K562 (cell line): Measurements from ENCODE around the gene SLC20A1. TPM values are rescaled to one million over a fixed set of nuclear protein-coding genes. Genes with fewer than 3 reads are reported as not detected.

Experiments
- CBX1 ChIP-seq: sonication (generic); IDR thresholded peaks from 2 replicates; pipeline ENCODE4 v1.6.1; 2016; ENCODE audit warnings: antibody characterized with exemption, low read depth, mild to moderate bottlenecking
- CTCFL ChIP-seq: IDR thresholded peaks from 2 replicates; pipeline ENCODE4 v1.6.1; 2011; ENCODE audit warnings: borderline replicate concordance, low read depth, mild to moderate bottlenecking, moderate library complexity, low read length; ENCODE audit not compliant: insufficient read depth, poor library complexity, severe bottlenecking
- DACH1 ChIP-seq: fragments of 450-650 bp; IDR thresholded peaks from 2 replicates; pipeline ENCODE4 v1.6.1; 2018; ENCODE audit not compliant: partially characterized antibody
- E2F5 ChIP-seq: sonication (generic); formaldehyde crosslinking; IDR thresholded peaks from 2 replicates; pipeline ENCODE4 v1.8.0; 2022; ENCODE audit warnings: mild to moderate bottlenecking, missing genetic modification reagents
- ESRRA ChIP-seq: fragments of 450-650 bp; IDR thresholded peaks from 2 replicates; pipeline ENCODE4 v1.6.1; 2014; ENCODE audit warnings: low read depth, mild to moderate bottlenecking, moderate library complexity, borderline replicate concordance
- EZH2 ChIP-seq: IDR thresholded peaks from 2 replicates; pipeline ENCODE4 v1.6.1; 2012; ENCODE audit warnings: low read depth, mild to moderate bottlenecking, inconsistent platforms, low read length, borderline replicate concordance
- HMBOX1 ChIP-seq: sonication (generic); IDR thresholded peaks from 2 replicates; pipeline ENCODE4 v1.6.1; 2016
- HNRNPK ChIP-seq: fragments of 200-400 bp; formaldehyde crosslinking; IDR thresholded peaks from one replicate; pipeline ENCODE4 v1.6.1; 2018; ENCODE audit warnings: mild to moderate bottlenecking, low read depth, low read length; ENCODE audit not compliant: poor library complexity, severe bottlenecking
- MLX ChIP-seq, 2 experiments: fragments of 450-650 bp in 1 of 2; sonication (generic) in 1 of 2; formaldehyde crosslinking; conservative IDR thresholded peaks; 2 replicates each; pipeline versions ENCODE4 v1.4.0 to v1.8.1; 2020 to 2022; ENCODE audit warnings: mild to moderate bottlenecking in 1 of 2, missing genetic modification reagents in 1 of 2
- MXD1 ChIP-seq: fragments of 250-450 bp; sonication (Bioruptor Pico); IDR thresholded peaks from 2 replicates; pipeline ENCODE4 v1.8.0; 2021; ENCODE audit warnings: borderline replicate concordance, mild to moderate bottlenecking, moderate library complexity; ENCODE audit not compliant: poor library complexity, severe bottlenecking
- POLR2H ChIP-seq: IDR thresholded peaks from 2 replicates; pipeline ENCODE4 v1.6.1; 2016; ENCODE audit warnings: missing genetic modification characterization, low read depth, mild to moderate bottlenecking, control low read depth, missing compliant biosample characterization, moderate library complexity
- RNF2 ChIP-seq: sonication (generic); IDR thresholded peaks from 2 replicates; pipeline ENCODE4 v1.6.1; 2016
- TCF7 ChIP-seq: sonication (generic); IDR thresholded peaks from 2 replicates; pipeline ENCODE4 v1.6.1; 2016; ENCODE audit warnings: antibody characterized with exemption, borderline replicate concordance
- YY1 ChIP-seq, 3 experiments: IDR thresholded peaks; 2 replicates each; pipeline ENCODE4 v1.6.1; 2011; ENCODE audit warnings: low read length in 2 of 3, mild to moderate bottlenecking in 2 of 3, moderate library complexity in 2 of 3, borderline replicate concordance in 1 of 3, control low read depth in 1 of 3, low read depth in 1 of 3; ENCODE audit not compliant: insufficient read depth in 3 of 3, insufficient replicate concordance in 2 of 3, control insufficient read depth in 1 of 3, insufficient read length in 1 of 3; ENCODE audit errors: extremely low read depth in 1 of 3
- ZBTB7A ChIP-seq: IDR thresholded peaks from 2 replicates; pipeline ENCODE4 v1.6.1; 2011; ENCODE audit warnings: low read depth, mild to moderate bottlenecking, low read length, moderate library complexity, borderline replicate concordance; ENCODE audit not compliant: control insufficient read depth
- ZNF24 ChIP-seq: fragments of 450-650 bp; IDR thresholded peaks from 2 replicates; pipeline ENCODE4 v1.6.1; 2016
- ZNF586 ChIP-seq: fragments of 450-650 bp; formaldehyde crosslinking; conservative IDR thresholded peaks from 2 replicates; pipeline ENCODE4 v1.4.0; 2020; ENCODE audit warnings: mild to moderate bottlenecking, moderate library complexity
- ZNF740 ChIP-seq, 3 experiments: fragments of 200-800 bp in 1 of 3; sonication (Bioruptor generic) in 1 of 3; sonication (generic) in 1 of 3; formaldehyde crosslinking in 1 of 3; IDR thresholded peaks; 2 replicates each; pipeline versions ENCODE4 v1.6.1 to v1.8.0; 2016 to 2022; ENCODE audit warnings: mild to moderate bottlenecking in 2 of 3, missing compliant biosample characterization in 2 of 3, missing genetic modification characterization in 2 of 3, missing genetic modification reagents in 1 of 3
- polyA plus RNA-seq, 8 experiments: library from polyadenylated mRNA; depleted of rRNA in 4 of 8; stranded (reverse) in 5 of 8; unstranded in 3 of 8; fragments of >200 nt; fragmentation: Nextera tagmentation in 2 of 8; fragmentation: Illumina TruSeq in 1 of 8; extraction: Ambion mirVana in 2 of 8; extraction: Trizol in 1 of 8; gene quantifications; 2 replicates each; pipeline versions ENCODE4 v1.2.1 to v1.2.3, GENCODE V29; 2011 to 2014; ENCODE audit warnings: inconsistent platforms in 1 of 8, missing spikeins in 1 of 8
- total RNA-seq, 7 experiments: library from RNA; depleted of rRNA in 6 of 7; stranded (reverse); fragments of >200 nt in 6 of 7; fragmentation: Illumina TruSeq in 2 of 7; extraction: Trizol in 2 of 7; gene quantifications; 2 replicates each; pipeline versions ENCODE4 v1.2.1 to v1.2.3, GENCODE V29; 2011 to 2021; ENCODE audit warnings: low replicate concordance in 1 of 7

Gene SLC20A1
- total and polyA plus RNA-seq, 9 of the 15 experiments (the other 6 are each of a cell fraction or from before 2014, with no cell fraction given): 53.8 to 150 (median 74.7) TPM

- TF ChIP-seq MLX (CRISPR knock-in tag; conservative IDR thresholded peaks at IDR 0.05) (no peak), TCF7 (no peak), ZNF24 (no peak), RNF2 (no peak), ZBTB7A (no peak), MXD1 (CRISPR knock-in tag) (no peak), YY1 (IDR thresholded peaks at IDR 0.05; ENCODE audit: borderline replicate concordance in 1 of 3, control insufficient read depth in 1 of 3, extremely low read depth in 1 of 3, insufficient read depth in 3 of 3, insufficient read length in 1 of 3, insufficient replicate concordance in 2 of 3, low read depth in 1 of 3, low read length in 2 of 3) (no peak), ZNF586 (no peak), CTCFL (no peak), HMBOX1 (peak; percentile 67), HNRNPK (no peak), E2F5 (CRISPR knock-in tag) (no peak), CBX1 (no peak), ZNF740 (CRISPR knock-in tag; IDR thresholded peaks at IDR 0.05) (no peak), ZNF740 (tag; IDR thresholded peaks at IDR 0.05) (no peak), POLR2H (tag) (no peak), EZH2 (no peak), DACH1 (no peak), ESRRA (no peak)
These were observed 2.3 kb upstream of the SLC20A1 start (continued) for GRCh38 chr2:112643488-112643887.
